ENCODE data around the gene PODN. TPM values are rescaled to one million over a fixed set of nuclear protein-coding genes. Genes with fewer than 3 reads are reported as not detected.

Gene PODN
- total RNA-seq, 1 donor from 2014 or later = 56.5 TPM

DNA sequence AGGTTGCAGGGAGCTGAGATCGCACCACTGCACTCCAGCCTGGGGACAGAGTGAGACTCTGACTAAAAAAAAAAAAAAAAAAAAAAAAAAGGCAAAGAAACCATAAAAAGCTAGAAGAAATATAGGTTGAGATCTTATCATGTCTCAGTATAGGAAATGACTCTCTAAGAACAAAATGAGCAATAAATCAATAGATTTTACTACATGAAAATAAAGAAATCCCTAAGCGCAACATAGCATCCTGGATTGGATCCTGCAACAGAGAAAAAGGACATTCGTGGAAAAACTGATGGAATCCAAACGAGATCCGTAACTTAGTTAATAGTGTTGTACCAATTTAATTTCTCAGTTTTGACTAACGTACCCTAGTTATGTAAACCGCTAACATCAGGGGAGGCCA is 45.1 kb downstream of the PODN start:
- TF ChIP-seq CTCF (IDR thresholded peaks at IDR 0.05) = no peak
- H3K36me3 ChIP-seq = no peaks in the 10 kb centered on the region
- H3K4me1 ChIP-seq = peaks cover 29% of the 10 kb centered on the region
- no peak for ATAC-seq
- H3K9me3 ChIP-seq = no peaks in the 10 kb centered on the region
- no peak overlapping the region for H3K27ac ChIP-seq
- intact Hi-C loops (cut with DNase I) = no loop called here
- H3K4me3 ChIP-seq = no peak overlapping the region
- H3K27me3 ChIP-seq = no peaks in the 10 kb centered on the region
- no peak for DNase-seq

DNA sequence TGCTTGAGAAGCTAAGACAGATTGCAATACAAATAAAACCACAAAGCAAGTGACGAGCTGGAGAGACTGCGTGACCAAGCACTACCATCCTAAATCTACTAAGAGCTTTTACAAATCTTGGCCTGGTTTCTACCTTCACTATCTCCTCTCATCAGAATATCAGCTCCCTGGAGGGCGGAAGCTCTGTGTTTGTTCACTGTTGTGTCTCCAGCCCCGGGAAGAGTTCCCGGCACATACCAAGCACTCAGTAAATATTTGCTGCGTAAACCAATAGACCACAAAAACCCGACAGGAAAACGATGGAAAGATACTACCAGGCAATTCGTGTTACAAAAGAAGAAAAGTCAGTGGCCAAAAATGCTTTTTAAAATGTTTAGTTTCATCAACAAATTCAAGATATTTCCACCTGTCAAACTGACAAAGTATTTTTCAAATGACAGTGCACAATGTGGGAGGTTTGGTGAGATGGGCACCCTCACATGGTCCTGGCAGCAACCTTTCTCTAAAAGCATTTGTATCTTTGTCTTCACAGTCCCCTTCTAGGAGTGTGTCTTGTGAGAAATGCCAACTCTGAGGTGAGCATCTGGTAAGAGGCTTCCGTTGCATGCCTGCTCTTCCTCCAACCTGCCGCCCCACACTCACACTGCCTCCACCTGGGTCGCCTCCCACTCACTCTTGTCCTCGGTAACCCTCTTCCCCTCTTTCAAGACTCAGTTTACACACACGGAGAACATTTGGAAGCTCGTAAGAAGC is 45.7 kb downstream of the PODN start:
- Histone ChIP-seq H3K4me1 (peaks cover 29% of the 10 kb centered on the region), H3K27ac (no peak overlapping the region), H3K9me3 (no peaks in the 10 kb centered on the region), H3K36me3 (no peaks in the 10 kb centered on the region), H3K4me3 (no peak overlapping the region), H3K27me3 (no peaks in the 10 kb centered on the region)
- no peak for ATAC-seq
- intact Hi-C loops (cut with DNase I) = no loop called here
- DNase-seq = no peak
- no peak for TF ChIP-seq CTCF (IDR thresholded peaks at IDR 0.05)

DNA sequence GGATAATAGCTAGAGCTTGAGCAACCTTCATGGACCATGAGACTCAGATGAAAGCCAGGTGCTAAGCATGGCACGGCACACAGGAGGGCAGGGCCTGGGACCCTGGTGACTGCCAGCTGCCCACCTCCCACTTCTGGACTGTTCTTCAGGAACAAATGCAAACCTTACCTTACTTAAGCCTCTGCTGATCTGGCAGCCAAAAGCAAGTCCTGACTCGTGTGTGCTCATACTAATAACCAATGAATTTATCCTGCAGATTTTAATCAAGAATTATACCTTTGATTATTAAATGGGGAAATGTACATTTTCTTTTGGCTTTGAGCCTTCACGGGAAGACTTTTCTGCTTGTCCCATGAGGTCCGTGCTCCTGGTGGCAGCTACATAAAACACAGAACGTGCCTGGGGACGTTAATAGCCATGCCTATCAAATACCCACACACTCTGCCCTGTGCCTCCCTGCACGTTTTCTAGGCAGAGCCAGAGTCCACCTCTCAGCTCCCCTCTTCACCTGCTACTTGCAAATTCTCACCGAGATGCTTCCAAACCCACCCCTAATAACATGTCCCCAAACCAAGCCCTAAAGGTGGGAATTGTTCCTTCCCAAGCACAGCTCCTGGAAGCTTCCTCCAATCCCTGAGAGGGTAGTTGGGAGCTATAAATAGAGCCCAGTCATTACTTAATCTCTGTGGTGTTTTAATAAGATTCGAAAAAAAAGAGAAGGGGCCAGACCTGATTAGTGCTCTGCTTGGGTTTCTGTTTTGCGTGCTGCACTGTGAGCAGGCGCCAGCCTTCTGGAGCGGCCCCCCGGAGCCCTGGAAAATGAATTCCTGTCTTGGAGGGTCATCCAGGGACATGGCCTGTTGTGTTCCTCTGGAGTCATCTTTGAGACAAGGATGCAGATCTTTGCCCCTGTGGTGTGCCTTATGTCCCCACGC is 46.9 kb downstream of the PODN start:
- Histone ChIP-seq H3K27ac (peak overlapping the region; percentile 51), H3K36me3 (no peaks in the 10 kb centered on the region), H3K4me3 (no peak overlapping the region), H3K27me3 (no peaks in the 10 kb centered on the region), H3K9me3 (no peaks in the 10 kb centered on the region), H3K4me1 (peaks cover 29% of the 10 kb centered on the region)
- intact Hi-C loops (cut with DNase I) = no loop called here
- ATAC-seq = peak; percentile 18
- TF ChIP-seq CTCF (IDR thresholded peaks at IDR 0.05) = no peak
- DNase-seq = no peak

- Histone ChIP-seq H3K4me1 (peaks cover 31% of the 10 kb centered on the region), H3K36me3 (no peaks in the 10 kb centered on the region), H3K4me3 (no peak overlapping the region), H3K27me3 (no peaks in the 10 kb centered on the region), H3K9me3 (no peaks in the 10 kb centered on the region), H3K27ac (peak overlapping the region; percentile 19)
- no peak for TF ChIP-seq CTCF (IDR thresholded peaks at IDR 0.05)
- DNase-seq = peak; percentile 83
- ATAC-seq = peak; percentile 72
- intact Hi-C loops (cut with DNase I) = no loop called here
Observed at GRCh38 chr1:53110370-53111072, 48.5 kb downstream of the PODN start.

DNA sequence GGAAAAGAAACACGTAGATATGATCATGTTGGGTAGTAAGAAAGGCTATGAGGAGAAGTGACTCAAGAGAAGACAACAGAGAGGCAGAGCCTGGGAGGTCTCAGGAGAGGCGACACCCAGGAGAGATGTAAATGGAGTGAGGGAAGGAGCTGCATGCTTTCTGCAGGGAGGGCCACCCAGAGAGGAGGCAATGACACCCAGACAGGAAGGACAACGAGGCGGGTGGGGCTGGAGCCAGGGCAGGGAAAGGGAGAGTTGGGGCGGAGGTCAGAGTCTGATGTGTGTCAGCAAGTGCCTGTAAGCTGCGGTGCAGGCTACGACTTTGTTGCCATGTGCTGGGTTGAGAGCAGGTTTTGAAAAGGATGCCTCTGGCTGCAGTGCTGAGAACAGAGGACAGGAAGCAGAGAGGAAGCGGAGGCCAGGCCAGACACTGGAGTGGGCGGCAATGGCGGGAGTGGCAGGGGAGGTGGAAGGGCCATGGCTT is 49.1 kb downstream of the PODN start:
- no peaks in the 10 kb centered on the region for H3K9me3 ChIP-seq
- intact Hi-C loops (cut with DNase I) = no loop called here
- no peaks in the 10 kb centered on the region for H3K27me3 ChIP-seq
- H3K36me3 ChIP-seq = no peaks in the 10 kb centered on the region
- H3K4me3 ChIP-seq = no peak overlapping the region
- ATAC-seq (peak; percentile 72), DNase-seq (no peak)
- peaks cover 36% of the 10 kb centered on the region for H3K4me1 ChIP-seq
- no peak for TF ChIP-seq CTCF (IDR thresholded peaks at IDR 0.05)
- H3K27ac ChIP-seq = peak overlapping the region; percentile 19
